Measurements from ENCODE around the gene CCDC134.

DNA sequence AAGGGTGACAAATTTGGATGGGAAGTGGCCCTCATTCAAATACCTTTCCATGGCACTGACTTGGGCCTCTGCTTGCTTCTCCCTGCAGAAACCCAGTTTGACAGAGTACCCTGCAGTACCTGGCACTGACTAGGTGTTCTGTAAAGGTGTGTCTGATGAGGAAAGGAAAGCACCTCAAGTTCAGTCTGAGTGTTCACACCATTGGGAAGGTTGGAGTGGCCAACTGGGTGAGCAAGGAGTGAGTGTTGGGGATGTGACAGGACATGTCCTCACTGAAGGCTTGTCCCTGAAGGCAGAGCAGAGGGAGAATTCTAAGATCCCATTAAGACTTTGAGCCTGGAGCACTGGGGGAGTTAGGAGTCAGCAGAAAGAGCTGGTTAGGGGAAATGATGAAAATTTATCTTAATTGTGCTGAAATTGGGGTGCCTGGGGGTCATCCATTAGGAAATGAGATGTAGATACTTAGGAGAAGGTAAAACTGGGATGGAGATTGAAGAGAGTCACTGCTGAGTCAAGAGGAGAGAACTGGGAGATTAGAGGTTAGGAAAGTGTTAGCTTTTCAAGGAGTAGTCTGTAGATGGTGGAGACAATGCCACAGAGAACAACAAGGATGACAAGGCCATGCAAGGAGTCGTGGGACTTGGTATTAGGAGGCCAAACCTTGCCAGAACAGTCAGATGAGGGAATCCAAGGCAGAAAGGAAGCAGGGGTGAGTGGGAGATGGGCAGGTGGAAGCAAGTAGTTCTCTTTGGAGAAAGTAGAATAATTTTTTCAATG lies 38.6 kb downstream of the CCDC134 start:
- TF ChIP-seq, protein P1, sequence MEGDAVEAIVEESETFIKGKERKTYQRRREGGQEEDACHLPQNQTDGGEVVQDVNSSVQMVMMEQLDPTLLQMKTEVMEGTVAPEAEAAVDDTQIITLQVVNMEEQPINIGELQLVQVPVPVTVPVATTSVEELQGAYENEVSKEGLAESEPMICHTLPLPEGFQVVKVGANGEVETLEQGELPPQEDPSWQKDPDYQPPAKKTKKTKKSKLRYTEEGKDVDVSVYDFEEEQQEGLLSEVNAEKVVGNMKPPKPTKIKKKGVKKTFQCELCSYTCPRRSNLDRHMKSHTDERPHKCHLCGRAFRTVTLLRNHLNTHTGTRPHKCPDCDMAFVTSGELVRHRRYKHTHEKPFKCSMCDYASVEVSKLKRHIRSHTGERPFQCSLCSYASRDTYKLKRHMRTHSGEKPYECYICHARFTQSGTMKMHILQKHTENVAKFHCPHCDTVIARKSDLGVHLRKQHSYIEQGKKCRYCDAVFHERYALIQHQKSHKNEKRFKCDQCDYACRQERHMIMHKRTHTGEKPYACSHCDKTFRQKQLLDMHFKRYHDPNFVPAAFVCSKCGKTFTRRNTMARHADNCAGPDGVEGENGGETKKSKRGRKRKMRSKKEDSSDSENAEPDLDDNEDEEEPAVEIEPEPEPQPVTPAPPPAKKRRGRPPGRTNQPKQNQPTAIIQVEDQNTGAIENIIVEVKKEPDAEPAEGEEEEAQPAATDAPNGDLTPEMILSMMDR (IDR thresholded peaks at IDR 0.05) = no peak
- TF ChIP-seq POLR2A (IDR thresholded peaks at IDR 0.05) = no peak
